ENCODE results near the gene C3orf52.
A peak's percentile ranks its signal among the peaks of the same experiment; 100 is the strongest.
"Not testable (repeated sequence)": the region's sequence is repeated elsewhere in the genome, so short reads cannot be mapped to it uniquely, and the experiment has no call there.

The C3orf52 gene, protein sequence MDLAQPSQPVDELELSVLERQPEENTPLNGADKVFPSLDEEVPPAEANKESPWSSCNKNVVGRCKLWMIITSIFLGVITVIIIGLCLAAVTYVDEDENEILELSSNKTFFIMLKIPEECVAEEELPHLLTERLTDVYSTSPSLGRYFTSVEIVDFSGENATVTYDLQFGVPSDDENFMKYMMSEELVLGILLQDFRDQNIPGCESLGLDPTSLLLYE

DNA sequence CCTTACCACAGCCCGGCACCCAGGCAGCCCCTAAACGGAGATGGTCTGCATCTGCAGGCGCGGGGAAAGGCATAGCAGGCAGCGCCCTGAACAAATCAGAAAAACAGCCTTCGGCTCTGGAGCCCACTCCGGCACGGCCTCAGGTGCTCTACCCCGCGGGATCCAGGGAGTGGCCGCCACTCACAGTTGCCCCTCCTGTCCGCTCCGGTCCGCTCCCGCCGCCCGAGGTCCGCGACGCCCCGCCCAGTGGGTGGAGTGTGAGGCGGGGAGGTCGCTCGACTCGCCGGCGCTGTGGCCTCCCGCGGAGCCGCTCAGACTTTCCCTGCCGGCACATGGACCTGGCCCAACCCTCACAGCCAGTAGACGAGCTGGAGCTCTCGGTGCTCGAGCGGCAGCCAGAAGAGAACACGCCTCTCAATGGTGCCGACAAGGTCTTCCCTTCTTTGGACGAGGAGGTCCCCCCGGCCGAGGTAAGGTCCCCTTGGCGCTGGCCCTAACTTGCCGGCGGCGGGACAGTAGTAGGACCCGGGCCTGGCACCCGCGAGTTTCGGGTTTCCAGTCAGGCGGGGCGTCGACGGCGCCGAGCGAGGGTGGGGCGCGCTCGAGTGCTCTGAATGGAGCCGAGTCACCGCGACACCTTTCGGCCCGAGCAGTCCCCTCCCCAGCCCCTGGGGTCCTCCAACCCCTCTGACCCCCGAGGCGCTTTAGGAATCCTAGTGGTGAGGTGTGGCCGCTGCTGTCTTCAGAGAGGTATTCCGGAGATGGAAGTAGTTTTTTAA, at the start of gene C3orf52:
Gene C3orf52 (plus strand): TSS at position 314 of the 779 bp plus-strand sequence. CDS start 19 bp downstream, at position 333.
- Histone ChIP-seq H3K9me3 (no peaks in the 10 kb centered on the region), H3K4me3 (peak within 1 kb of the TSS; percentile 43), H3K27me3 (ENCODE audit: low read depth) (no peaks in the 10 kb centered on the region), H3K36me3 (replicated peaks) (no peaks in the 10 kb centered on the region), H3K4me1 (peaks cover 24% of the 10 kb centered on the region)
- peak; percentile 74 to 91 for DNase-seq (ENCODE audit: low spot score in 2 of 2)
- in situ Hi-C loops (cut with MboI; ENCODE audit: low sequenced_read_pairs), result no loop called here

DNA sequence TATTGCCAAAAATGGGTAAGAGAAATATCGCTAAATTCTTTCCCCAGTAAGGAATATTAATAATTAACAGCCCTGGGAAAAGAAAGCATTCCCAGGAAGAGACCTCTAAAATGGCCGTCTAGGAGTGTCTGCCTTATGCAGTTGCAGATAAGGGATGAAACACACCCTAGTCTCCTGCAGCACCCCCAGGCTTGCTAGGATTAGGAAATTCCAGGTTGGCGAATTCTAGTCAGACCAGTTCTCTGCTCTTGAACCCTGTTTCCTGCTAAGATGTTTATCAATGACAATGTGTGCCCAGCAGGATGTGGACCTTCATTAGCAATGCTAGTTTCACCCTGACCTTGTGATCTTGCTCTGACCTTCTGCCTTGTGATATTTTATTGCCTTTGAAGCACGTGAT, 49.0 kb upstream of the C3orf52 start:
- H3K27me3 ChIP-seq (ENCODE audit: low read depth); H3K36me3 ChIP-seq (replicated peaks); DNase-seq (ENCODE audit: low spot score in 2 of 2); in situ Hi-C loops (cut with MboI; ENCODE audit: low sequenced_read_pairs); H3K4me3 ChIP-seq; H3K9me3 ChIP-seq; H3K4me1 ChIP-seq: not testable (repeated sequence)

DNA sequence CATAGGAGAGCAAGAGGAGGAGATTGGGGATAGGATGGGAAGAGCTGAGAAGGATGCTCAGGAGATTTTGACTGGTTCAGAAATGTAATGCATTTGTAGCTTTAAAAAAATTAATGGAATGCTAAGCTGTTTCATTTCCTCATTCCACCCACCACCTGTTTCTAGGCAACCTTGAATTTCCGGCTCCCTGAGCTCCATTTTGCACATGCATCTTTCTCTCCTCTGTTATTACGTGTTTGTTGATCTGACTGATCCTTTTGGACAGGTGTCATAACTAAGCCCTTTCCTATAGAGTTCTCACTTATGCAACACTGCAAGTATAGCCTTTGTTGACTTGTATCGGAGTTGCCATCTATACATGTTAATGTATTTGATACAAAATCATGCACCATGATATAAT, 47.3 kb upstream of the C3orf52 start:
- no peaks in the 10 kb centered on the region for H3K9me3 ChIP-seq
- in situ Hi-C loops (cut with MboI; ENCODE audit: low sequenced_read_pairs), result no loop called here
- no peaks in the 10 kb centered on the region for H3K36me3 ChIP-seq (replicated peaks)
- H3K4me1 ChIP-seq, result peaks cover 3% of the 10 kb centered on the region; the same call in 1 of the 2 replicates
- no peaks in the 10 kb centered on the region for H3K27me3 ChIP-seq (ENCODE audit: low read depth)
- no peak for DNase-seq (ENCODE audit: low spot score in 2 of 2)
- H3K4me3 ChIP-seq, result no peak overlapping the region

DNA sequence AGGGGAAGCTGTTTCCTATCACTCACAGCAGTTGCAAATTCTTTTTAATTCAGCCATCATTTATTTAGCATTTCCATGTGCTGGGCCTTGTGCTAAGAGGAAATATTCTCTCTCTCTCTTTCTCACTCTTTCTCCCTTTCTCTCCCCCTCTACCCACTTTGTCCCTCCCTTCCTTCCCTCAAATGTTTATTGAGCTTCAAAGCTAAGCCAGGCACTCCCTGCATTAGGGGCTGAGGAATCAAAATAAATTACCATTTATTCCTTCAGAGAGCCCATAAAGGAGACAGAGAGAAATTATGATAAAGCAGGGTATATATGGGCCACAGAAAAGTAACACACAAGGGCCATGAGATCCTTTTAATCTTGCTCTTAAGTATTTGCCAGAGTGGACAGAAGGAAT, 44.9 kb upstream of the C3orf52 start:
- Histone ChIP-seq H3K4me3 (no peak overlapping the region), H3K9me3 (no peaks in the 10 kb centered on the region), H3K4me1 (peaks cover 3% of the 10 kb centered on the region; the same call in 1 of the 2 replicates), H3K27me3 (ENCODE audit: low read depth) (no peaks in the 10 kb centered on the region), H3K36me3 (replicated peaks) (no peaks in the 10 kb centered on the region)
- DNase-seq (ENCODE audit: low spot score in 2 of 2), result no peak
- in situ Hi-C loops (cut with MboI; ENCODE audit: low sequenced_read_pairs), result no loop called here

DNA sequence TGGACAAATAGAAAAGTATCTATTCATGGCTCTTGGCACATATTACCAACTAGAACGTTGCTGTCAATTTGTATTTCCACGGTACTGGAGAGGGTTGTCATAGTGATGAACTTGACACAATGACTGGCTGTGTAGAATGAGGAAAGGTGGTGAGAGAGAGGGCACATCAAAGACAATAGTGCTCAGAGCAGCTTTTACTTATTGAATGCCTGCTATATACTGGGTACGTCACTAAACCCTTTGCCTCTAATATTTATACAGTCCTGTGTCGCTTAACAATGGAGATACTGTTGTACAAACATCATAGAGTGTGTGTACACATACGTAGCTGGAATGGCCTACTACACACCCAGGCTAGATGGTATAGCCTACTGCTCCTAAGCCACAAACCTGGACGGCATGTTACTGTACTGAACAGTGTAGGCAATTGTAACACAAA, 43.3 kb upstream of the C3orf52 start:
- Histone ChIP-seq H3K27me3 (ENCODE audit: low read depth) (no peaks in the 10 kb centered on the region), H3K4me3 (no peak overlapping the region), H3K36me3 (replicated peaks) (no peaks in the 10 kb centered on the region), H3K4me1 (peaks cover 3% of the 10 kb centered on the region; the same call in 1 of the 2 replicates), H3K9me3 (no peaks in the 10 kb centered on the region)
- DNase-seq (ENCODE audit: low spot score in 2 of 2), result no peak
- in situ Hi-C loops (cut with MboI; ENCODE audit: low sequenced_read_pairs), result no loop called here

DNA sequence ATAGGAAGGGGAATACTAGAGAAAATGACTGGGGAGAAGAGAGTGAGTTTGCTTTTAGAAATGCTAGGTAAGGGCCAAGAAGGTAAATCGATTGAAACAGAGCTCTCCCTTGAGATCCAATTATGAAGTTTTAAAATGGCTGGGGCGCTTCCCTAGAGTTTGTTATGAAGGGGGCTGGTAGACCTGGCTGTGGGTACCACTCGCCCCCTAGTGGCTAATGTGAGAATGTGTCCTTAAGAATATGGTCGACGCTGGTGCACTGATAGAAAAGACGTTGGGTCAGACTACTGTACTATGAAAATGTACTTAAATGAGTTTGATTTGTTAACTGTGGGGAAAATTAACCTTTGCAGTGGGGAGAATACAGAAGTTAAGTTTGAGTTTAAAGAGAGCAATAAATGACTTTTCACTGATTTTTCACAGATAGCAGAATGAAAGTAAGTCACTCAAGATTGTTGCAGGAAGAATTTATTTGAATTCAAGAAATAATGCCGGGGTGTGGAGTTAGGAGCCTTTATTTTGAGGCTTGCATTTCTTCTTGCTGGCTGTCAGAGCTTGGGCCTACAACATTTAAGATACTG, 42.5 kb upstream of the C3orf52 start:
- no peaks in the 10 kb centered on the region for H3K9me3 ChIP-seq
- in situ Hi-C loops (cut with MboI; ENCODE audit: low sequenced_read_pairs), result no loop called here
- H3K4me1 ChIP-seq, result peaks cover 3% of the 10 kb centered on the region; the same call in 1 of the 2 replicates
- DNase-seq (ENCODE audit: low spot score in 2 of 2), result peak; percentile 68 to 80
- H3K27me3 ChIP-seq (ENCODE audit: low read depth), result no peaks in the 10 kb centered on the region
- no peak overlapping the region for H3K4me3 ChIP-seq
- no peaks in the 10 kb centered on the region for H3K36me3 ChIP-seq (replicated peaks)

DNA sequence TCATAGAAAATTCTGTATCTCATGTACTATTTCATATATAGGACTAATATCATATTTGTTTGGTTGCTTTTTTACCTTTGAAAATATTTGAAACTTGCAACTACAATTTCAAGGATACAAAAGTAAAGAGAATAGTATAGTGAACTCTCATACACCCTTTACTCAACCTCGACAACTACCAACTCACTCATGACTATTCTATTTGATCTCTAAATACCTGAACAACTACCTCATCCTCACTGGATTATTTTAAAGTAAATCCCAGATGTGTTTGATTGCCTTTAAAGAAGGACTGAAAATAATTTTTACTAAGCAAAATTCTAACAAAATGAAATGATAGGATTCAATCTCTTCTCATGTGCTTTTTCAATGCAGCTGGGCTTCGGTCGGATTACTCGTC, 39.6 kb upstream of the C3orf52 start:
- Histone ChIP-seq H3K4me3 (no peak overlapping the region), H3K27me3 (ENCODE audit: low read depth) (no peaks in the 10 kb centered on the region; the same call in 1 of the 2 replicates), H3K9me3 (no peaks in the 10 kb centered on the region), H3K36me3 (replicated peaks) (no peaks in the 10 kb centered on the region), H3K4me1 (peaks cover 3% of the 10 kb centered on the region; the same call in 1 of the 2 replicates)
- no peak for DNase-seq (ENCODE audit: low spot score in 2 of 2)
- in situ Hi-C loops (cut with MboI; ENCODE audit: low sequenced_read_pairs), result no loop called here

DNA sequence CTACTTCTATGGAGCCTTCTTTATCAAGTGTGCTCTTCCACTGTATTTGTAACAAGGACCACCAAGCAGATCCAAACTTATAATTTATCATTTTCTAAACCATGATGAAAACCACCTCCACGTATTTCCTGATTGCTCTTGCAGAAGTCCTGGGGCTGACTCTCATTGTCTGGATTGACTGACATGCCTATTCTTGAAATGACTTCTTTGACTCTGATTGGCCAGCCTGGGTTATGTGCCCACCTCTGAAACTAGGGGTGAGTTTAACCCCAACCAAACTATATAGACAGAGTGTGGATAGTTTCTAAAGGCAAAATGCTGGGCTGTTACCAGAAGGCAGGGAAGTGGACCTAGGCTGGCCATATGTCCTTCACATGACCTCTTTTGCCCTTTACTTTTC, 38.9 kb upstream of the C3orf52 start:
- H3K9me3 ChIP-seq, result no peaks in the 10 kb centered on the region
- no peaks in the 10 kb centered on the region for H3K36me3 ChIP-seq (replicated peaks)
- no peak overlapping the region for H3K4me3 ChIP-seq
- H3K27me3 ChIP-seq (ENCODE audit: low read depth), result no peaks in the 10 kb centered on the region; the same call in 1 of the 2 replicates
- in situ Hi-C loops (cut with MboI; ENCODE audit: low sequenced_read_pairs), result no loop called here
- peaks cover 3% of the 10 kb centered on the region; the same call in 1 of the 2 replicates for H3K4me1 ChIP-seq
- DNase-seq (ENCODE audit: low spot score in 2 of 2), result no peak

DNA sequence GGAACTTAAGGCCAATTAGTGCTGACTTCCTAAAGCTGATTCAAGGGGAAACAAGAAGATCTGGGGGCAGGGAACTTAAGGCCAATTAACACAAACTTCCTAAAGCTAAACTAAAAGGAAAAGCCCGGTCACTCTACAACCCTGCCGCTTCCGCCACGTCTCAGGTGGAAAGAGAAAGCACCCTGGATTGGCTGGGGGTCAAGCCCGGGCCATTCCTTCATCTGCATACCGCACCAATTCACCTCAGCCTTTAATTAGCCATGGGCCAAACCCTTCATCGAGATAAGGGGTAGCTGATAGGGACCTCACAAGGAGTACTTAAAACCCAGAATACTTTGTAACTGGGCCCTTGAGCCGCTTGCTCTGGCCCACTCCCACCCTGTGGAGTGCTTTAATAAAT, 37.3 kb upstream of the C3orf52 start:
- H3K9me3 ChIP-seq, result no peaks in the 10 kb centered on the region
- H3K4me3 ChIP-seq, result no peak overlapping the region
- H3K36me3 ChIP-seq (replicated peaks), result no peaks in the 10 kb centered on the region
- no peak for DNase-seq (ENCODE audit: low spot score in 2 of 2)
- in situ Hi-C loops (cut with MboI; ENCODE audit: low sequenced_read_pairs), result no loop called here
- no peaks in the 10 kb centered on the region for H3K4me1 ChIP-seq
- H3K27me3 ChIP-seq (ENCODE audit: low read depth), result no peaks in the 10 kb centered on the region; the same call in 1 of the 2 replicates

DNA sequence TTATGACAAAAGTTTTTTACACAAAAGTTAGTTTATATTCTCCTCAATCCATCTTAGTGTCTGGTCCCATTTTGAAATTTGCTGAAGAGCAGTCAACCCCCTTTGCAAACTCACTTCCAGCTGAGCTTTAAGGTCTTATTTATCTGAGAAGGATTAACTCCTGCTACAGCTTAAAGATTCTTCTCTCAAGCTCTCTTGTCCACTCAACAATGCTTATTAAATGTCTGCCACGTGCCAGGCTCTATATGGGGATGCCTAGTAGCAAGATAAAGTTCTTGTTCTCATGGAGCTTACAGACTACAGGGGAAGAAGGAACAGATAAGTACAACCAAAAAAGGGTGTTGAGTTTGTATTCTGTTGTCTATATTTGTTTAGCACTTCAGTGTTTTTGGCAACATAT, 33.0 kb upstream of the C3orf52 start:
- no peaks in the 10 kb centered on the region for H3K4me1 ChIP-seq
- in situ Hi-C loops (cut with MboI; ENCODE audit: low sequenced_read_pairs), result no loop called here
- H3K9me3 ChIP-seq, result no peaks in the 10 kb centered on the region
- H3K4me3 ChIP-seq, result no peak overlapping the region
- peak in 1 of 2 experiments; percentile 11 for DNase-seq (ENCODE audit: low spot score in 2 of 2)
- no peaks in the 10 kb centered on the region for H3K36me3 ChIP-seq (replicated peaks)
- no peaks in the 10 kb centered on the region; the same call in 1 of the 2 replicates for H3K27me3 ChIP-seq (ENCODE audit: low read depth)

DNA sequence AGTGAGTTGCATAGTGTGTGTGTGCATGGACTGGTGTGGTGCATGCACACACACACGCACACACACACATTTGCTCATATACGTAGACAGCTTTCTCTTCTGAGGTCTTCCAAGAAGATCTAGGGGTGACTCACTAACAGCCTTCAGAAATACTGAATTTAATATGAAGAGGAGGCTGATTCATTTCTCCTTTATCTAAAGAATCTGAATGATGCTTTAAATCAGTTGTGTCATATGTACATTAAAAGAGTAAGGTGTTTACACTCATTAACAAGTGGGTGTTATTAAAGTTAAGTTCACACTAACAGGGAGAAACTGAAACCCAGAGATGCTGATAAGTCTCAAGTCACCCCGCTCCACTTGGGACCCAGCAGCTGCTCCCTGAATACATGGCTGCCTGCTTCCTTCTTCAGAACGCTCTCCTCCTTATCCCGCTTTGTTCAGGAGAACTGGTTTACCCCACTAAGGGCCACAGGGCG, 29.7 kb upstream of the C3orf52 start:
- no peaks in the 10 kb centered on the region for H3K36me3 ChIP-seq (replicated peaks)
- H3K4me1 ChIP-seq, result peaks cover 3% of the 10 kb centered on the region; the same call in 1 of the 2 replicates
- H3K27me3 ChIP-seq (ENCODE audit: low read depth), result no peaks in the 10 kb centered on the region
- H3K9me3 ChIP-seq, result no peaks in the 10 kb centered on the region
- in situ Hi-C loops (cut with MboI; ENCODE audit: low sequenced_read_pairs), result no loop called here
- H3K4me3 ChIP-seq, result no peak overlapping the region
- DNase-seq (ENCODE audit: low spot score in 2 of 2), result no peak

DNA sequence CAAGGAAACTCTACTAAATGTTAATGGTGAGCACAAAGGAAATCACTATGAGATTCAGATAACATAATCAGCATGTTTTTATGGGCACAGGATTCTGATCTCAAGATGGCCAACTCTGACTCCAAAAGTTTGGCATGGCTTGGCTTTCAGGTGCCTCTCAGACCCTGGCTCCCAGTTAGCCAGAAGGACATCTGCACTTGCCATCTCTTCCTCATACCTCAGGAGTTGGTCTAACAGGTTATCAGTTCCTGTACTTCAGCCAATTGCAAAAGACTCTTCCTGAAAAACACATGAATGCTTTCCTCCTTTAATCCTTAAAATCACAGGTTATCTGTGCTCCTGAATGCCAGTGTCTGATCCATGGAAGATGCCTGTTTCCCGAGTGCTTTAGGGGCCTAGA, 26.7 kb upstream of the C3orf52 start:
- no peak for DNase-seq (ENCODE audit: low spot score in 2 of 2)
- Histone ChIP-seq H3K36me3 (replicated peaks) (no peaks in the 10 kb centered on the region), H3K4me3 (no peak overlapping the region), H3K4me1 (peaks cover 3% of the 10 kb centered on the region; the same call in 1 of the 2 replicates), H3K9me3 (no peaks in the 10 kb centered on the region), H3K27me3 (ENCODE audit: low read depth) (no peaks in the 10 kb centered on the region)
- in situ Hi-C loops (cut with MboI; ENCODE audit: low sequenced_read_pairs), result no loop called here

DNA sequence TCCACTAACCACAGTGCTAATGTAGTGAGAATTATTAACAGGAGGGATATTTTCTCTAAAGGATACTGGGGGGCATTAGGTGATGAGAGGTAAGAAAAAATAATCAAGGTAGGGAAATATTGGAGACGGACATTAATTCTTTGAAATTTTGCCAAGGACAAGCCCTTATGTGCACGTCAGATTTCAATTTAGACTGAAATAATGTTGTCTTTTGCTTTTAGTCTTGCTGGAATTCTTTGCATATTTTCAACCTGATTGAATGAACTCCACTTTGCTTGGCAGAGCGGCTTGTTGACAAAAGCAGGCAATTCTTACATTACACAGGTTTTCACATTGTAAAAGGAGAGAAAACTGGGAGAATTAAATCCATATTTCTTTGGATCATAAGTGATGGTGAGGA, 25.0 kb upstream of the C3orf52 start:
- H3K36me3 ChIP-seq (replicated peaks), result no peaks in the 10 kb centered on the region
- H3K27me3 ChIP-seq (ENCODE audit: low read depth), result peaks cover 5% of the 10 kb centered on the region; the same call in 1 of the 2 replicates
- in situ Hi-C loops (cut with MboI; ENCODE audit: low sequenced_read_pairs), result no loop called here
- no peaks in the 10 kb centered on the region for H3K9me3 ChIP-seq
- peaks cover 3% of the 10 kb centered on the region; the same call in 1 of the 2 replicates for H3K4me1 ChIP-seq
- no peak overlapping the region for H3K4me3 ChIP-seq
- DNase-seq (ENCODE audit: low spot score in 2 of 2), result peak in 1 of 2 experiments; percentile 6
